ENCODE measurements around the gene TNFSF12. TPM values are rescaled to one million over a fixed set of nuclear protein-coding genes. Genes with fewer than 3 reads are reported as not detected.

TNFSF12 gene
- total RNA-seq, 1 experiment from 2014 or later: 15.2 TPM

DNA sequence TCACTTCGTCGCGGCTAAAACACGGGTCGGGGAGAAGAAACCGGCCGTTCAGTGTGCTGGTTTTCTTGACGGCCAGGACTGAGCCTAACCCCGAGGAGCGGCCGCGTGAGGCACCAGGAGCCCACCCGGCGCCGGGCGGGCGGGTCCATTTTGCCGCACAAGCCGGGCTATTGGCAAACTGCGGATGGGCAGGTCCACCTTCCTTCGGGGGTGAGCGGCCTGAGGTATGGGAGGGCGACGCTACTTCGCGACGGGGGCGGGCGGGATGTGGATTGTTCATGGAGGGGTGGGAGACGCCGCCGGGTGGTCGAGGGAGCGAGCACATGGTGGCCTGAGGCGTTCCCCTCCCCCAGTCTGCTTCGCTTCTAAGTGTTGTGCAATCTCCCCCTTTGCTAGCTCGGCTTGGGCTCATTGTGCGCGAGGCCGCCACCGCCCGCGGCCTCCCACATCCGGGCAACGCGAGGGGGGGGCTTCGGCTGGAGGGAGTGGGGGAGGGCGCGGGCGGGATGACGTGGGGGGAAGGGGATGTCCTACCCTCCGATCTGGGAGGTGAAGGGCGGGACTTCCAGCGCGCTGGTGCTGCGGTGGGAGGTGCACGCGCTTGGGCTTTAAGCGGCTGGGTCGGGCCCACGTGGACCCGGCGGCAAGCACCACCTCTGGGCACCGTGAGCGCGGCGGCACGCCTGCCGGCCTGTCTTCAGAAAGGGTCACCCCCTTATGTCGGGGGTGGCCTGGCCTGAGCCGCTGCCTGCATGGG lies 24.6 kb downstream of the TNFSF12 start:
- Histone ChIP-seq H3K79me2 (ENCODE audit: low read length) (peaks cover 47% of the 10 kb centered on the region), H3K27ac (ENCODE audit: low read length) (peak overlapping the region; percentile 89), H3F3A (ENCODE audit: low read length, unreplicated experiment) (peaks cover 31% of the 10 kb centered on the region), H3K9me2 (replicated peaks; ENCODE audit: low read length) (no peaks in the 10 kb centered on the region), H3K4me1 (ENCODE audit: insufficient read depth, low read length) (peaks cover 40% of the 10 kb centered on the region), H3K4me2 (ENCODE audit: low read length) (peak overlapping the region; percentile 92), H3K4me3 (ENCODE audit: low read length) (peak overlapping the region; percentile 97), H3K9ac (ENCODE audit: low read length) (peak overlapping the region; percentile 100), H4K20me1 (ENCODE audit: low read length) (peaks cover 51% of the 10 kb centered on the region), H3K36me3 (ENCODE audit: low read depth, low read length) (peaks cover 61% of the 10 kb centered on the region), H2AFZ (ENCODE audit: low read length) (no peak overlapping the region), H3K27me3 (ENCODE audit: low read length) (no peaks in the 10 kb centered on the region), H3K9me3 (ENCODE audit: low read length) (no peaks in the 10 kb centered on the region)
- TF ChIP-seq, protein P1, sequence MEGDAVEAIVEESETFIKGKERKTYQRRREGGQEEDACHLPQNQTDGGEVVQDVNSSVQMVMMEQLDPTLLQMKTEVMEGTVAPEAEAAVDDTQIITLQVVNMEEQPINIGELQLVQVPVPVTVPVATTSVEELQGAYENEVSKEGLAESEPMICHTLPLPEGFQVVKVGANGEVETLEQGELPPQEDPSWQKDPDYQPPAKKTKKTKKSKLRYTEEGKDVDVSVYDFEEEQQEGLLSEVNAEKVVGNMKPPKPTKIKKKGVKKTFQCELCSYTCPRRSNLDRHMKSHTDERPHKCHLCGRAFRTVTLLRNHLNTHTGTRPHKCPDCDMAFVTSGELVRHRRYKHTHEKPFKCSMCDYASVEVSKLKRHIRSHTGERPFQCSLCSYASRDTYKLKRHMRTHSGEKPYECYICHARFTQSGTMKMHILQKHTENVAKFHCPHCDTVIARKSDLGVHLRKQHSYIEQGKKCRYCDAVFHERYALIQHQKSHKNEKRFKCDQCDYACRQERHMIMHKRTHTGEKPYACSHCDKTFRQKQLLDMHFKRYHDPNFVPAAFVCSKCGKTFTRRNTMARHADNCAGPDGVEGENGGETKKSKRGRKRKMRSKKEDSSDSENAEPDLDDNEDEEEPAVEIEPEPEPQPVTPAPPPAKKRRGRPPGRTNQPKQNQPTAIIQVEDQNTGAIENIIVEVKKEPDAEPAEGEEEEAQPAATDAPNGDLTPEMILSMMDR (conservative IDR thresholded peaks at IDR 0.05; ENCODE audit: low read depth, low read length): no peak
- TF ChIP-seq EZH2 (IDR thresholded peaks at IDR 0.05; ENCODE audit: low read length, unreplicated experiment) (no peak), EZH2phosphoT487 (IDR thresholded peaks at IDR 0.05; ENCODE audit: borderline replicate concordance, low read length) (no peak)
- intact Hi-C loops (cut with micrococcal nuclease): no loop called here
- peak; percentile 74 for DNase-seq
- CTCF ChIA-PET: interaction anchor here (0.6 kb wide), 1 partner anchor 28 kb away, joined by 3 read pairs; no protein-coding TSS in a partner anchor
- POLR2A ChIA-PET (ENCODE audit: unreplicated experiment): interaction anchor here (0.6 kb wide), 2 partner anchors 14 to 140 kb away, joined by 4 read pairs; no protein-coding TSS in a partner anchor
- TSS peak; percentile 52 for BruUV-seq (replicated peaks)
- peak; percentile 13 for ATAC-seq

DNA sequence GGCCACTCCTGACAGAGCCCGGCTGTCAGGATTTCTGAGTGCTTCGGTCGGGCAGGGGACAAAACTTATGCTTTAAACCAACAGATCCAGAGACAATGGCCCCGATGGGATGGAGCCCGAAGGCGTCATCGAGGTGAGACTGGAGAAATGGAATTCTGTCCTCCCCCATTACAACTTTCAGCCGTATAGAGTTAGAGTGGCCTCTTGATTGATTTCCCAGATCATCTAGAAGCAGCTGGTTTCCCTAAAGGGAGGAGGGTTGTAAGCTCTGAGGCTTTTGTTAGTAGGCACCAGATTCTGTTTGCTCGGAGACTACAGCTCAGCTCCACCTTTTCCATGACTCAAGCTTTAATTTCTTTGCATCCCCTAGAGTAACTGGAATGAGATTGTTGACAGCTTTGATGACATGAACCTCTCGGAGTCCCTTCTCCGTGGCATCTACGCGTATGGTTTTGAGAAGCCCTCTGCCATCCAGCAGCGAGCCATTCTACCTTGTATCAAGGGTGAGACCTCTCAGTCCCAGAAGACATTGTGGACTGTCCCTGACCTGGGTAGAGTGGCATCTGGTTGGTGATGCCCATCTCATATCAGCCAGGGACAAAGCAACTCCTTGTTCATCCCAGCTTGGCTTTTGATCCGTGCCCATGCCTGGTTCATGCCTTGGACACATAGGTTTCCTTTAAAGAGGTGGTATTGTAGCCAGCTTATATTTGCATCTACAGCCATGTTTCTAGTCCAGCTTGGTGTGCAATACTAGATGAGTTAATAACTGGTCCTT lies 25.5 kb downstream of the TNFSF12 start:
- TSS peak; percentile 14 for BruUV-seq (replicated peaks)
- no peak for ATAC-seq
- peaks cover 46% of the 10 kb centered on the region for H3K4me1 ChIP-seq (ENCODE audit: insufficient read depth, low read length)

More for the DNA sequence above, 25.5 kb downstream of the TNFSF12 start:
- TF ChIP-seq EZH2phosphoT487 (IDR thresholded peaks at IDR 0.05; ENCODE audit: borderline replicate concordance, low read length) (no peak), EZH2 (IDR thresholded peaks at IDR 0.05; ENCODE audit: low read length, unreplicated experiment) (no peak)
- TF ChIP-seq, protein P1 (conservative IDR thresholded peaks at IDR 0.05; ENCODE audit: low read depth, low read length): no peak
- no peak for DNase-seq
- Histone ChIP-seq H3K9me3 (ENCODE audit: low read length) (no peaks in the 10 kb centered on the region), H4K20me1 (ENCODE audit: low read length) (peaks cover 51% of the 10 kb centered on the region), H3K36me3 (ENCODE audit: low read depth, low read length) (peaks cover 57% of the 10 kb centered on the region), H3K79me2 (ENCODE audit: low read length) (peaks cover 47% of the 10 kb centered on the region), H3K4me2 (ENCODE audit: low read length) (peak overlapping the region; percentile 92), H3K9ac (ENCODE audit: low read length) (peak overlapping the region; percentile 100), H2AFZ (ENCODE audit: low read length) (no peak overlapping the region), H3F3A (ENCODE audit: low read length, unreplicated experiment) (peaks cover 37% of the 10 kb centered on the region), H3K27ac (ENCODE audit: low read length) (peak overlapping the region; percentile 89), H3K9me2 (replicated peaks; ENCODE audit: low read length) (no peaks in the 10 kb centered on the region), H3K27me3 (ENCODE audit: low read length) (no peaks in the 10 kb centered on the region), H3K4me3 (ENCODE audit: low read length) (peak overlapping the region; percentile 97)
- CTCF ChIA-PET: interaction anchor here (0.6 kb wide), 1 partner anchor 28 kb away, joined by 3 read pairs; no protein-coding TSS in a partner anchor
- intact Hi-C loops (cut with micrococcal nuclease): no loop called here
- POLR2A ChIA-PET (ENCODE audit: unreplicated experiment): interaction anchor here (0.6 kb wide), 2 partner anchors 13 to 139 kb away, joined by 4 read pairs; no protein-coding TSS in a partner anchor

All from PC-3 (cell line).